GM21447 (cell line): ENCODE data around the gene ATAT1.
"Not testable (repeated sequence)": the region's sequence is repeated elsewhere in the genome, so short reads cannot be mapped to it uniquely, and the experiment has no call there.

Experiments used
- ATAC-seq: cut with Tn5 transposase; IDR thresholded peaks from one replicate; pipeline ENCODE4 v1.9.1; 2021; ENCODE audit not compliant: unreplicated experiment

The ATAT1 gene

GRCh38 chr6:30647242-30648116 is 20.8 kb downstream of the ATAT1 start:
- ATAC-seq = peak; percentile 58

- ATAC-seq = no peak
These were observed 24.5 kb downstream of the ATAT1 start for GRCh38 chr6:30651143-30651542.

GRCh38 chr6:30654798-30655742 is 28.4 kb downstream of the ATAT1 start:
- no peak for ATAC-seq

GRCh38 chr6:30655743-30656094 is 29.0 kb downstream of the ATAT1 start:
- no peak for ATAC-seq

GRCh38 chr6:30656513-30656912 is 29.8 kb downstream of the ATAT1 start:
- no peak for ATAC-seq

- ATAC-seq = no peak
These were observed 30.8 kb downstream of the ATAT1 start for GRCh38 chr6:30657454-30657853.

GRCh38 chr6:30657922-30658321 is 31.2 kb downstream of the ATAT1 start:
- ATAC-seq = not testable (repeated sequence)

GRCh38 chr6:30664994-30665767 is 38.5 kb downstream of the ATAT1 start:
- ATAC-seq = no peak

- ATAC-seq = not testable (repeated sequence)
These were observed 39.6 kb downstream of the ATAT1 start for GRCh38 chr6:30666300-30666699.

GRCh38 chr6:30670760-30671527 is 44.3 kb downstream of the ATAT1 start:
- no peak for ATAC-seq

- ATAC-seq = peak; percentile 68
These were observed 46.0 kb downstream of the ATAT1 start, which contains the start of gene DHX16 for GRCh38 chr6:30672445-30673253. Gene DHX16 (minus strand): TSS chr6:30673006. CDS start chr6:30672841, 165 bp downstream.

GRCh38 chr6:30676660-30677285 is 50.1 kb downstream of the ATAT1 start:
- no peak for ATAC-seq

- ATAC-seq = no peak
These were observed 52.5 kb downstream of the ATAT1 start for GRCh38 chr6:30678964-30679726.

- ATAC-seq = no peak
These were observed 53.3 kb downstream of the ATAT1 start for GRCh38 chr6:30679765-30680535.

GRCh38 chr6:30681766-30682142 is 55.1 kb downstream of the ATAT1 start:
- ATAC-seq = no peak

- ATAC-seq = peak; percentile 37
These were observed 55.8 kb downstream of the ATAT1 start for GRCh38 chr6:30682143-30683117.
